GM21360 (cell line): Measurements from ENCODE around the gene SLC4A3.
"Not testable (repeated sequence)": the region's sequence is repeated elsewhere in the genome, so short reads cannot be mapped to it uniquely, and the experiment has no call there.

Source experiments
- ATAC-seq: cut with Tn5 transposase; IDR thresholded peaks from one replicate; pipeline ENCODE4 v1.9.1; 2021; ENCODE audit warnings: mild to moderate bottlenecking, moderate library complexity; ENCODE audit not compliant: unreplicated experiment

The SLC4A3 gene

DNA sequence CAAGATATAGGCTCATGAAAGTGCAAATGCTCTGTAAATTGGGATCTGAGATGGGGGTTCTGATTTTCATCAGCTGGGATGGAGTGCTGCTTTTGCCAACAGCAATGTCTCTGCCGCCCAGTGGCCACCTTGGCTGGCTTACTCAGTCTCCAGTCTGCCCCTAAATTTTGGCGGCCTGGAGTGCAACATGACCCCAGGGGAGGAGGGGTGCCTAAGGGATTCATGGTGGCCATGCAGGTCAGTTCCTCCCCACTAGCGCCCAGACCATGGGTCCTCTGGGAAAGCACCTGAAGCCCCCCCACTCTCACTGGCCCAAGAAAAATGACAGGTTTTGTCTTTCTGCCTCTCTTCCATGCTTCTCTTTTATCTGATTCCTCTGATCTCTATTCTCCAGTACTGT, 45.0 kb downstream of the SLC4A3 start:
- no peak for ATAC-seq

- no peak for ATAC-seq
Measured at GRCh38 chr2:219675221-219675620, 47.8 kb downstream of the SLC4A3 start.

- no peak for ATAC-seq
Measured at GRCh38 chr2:219676586-219676985, 49.2 kb downstream of the SLC4A3 start.

DNA sequence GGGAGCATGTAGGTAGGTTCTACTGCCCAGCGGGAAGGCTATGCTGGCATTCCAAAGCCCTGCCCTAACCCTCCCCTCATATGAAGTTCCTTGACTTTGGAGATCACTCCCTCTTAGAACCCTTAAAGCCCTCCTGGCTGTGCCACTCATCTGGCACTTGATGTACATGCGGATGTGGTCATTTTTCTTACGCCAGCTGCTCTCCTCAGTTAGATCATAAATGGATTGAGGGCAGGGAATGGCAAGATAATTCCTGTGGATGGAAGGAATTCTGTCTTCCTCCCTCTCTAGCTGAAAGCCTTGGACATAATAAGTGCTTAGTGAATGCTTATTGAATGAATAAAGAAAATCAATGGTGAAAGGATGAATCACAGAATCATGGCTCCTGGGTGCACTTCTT, 51.6 kb downstream of the SLC4A3 start:
- ATAC-seq, result no peak

- ATAC-seq, result no peak
Measured at GRCh38 chr2:219679571-219679970, 52.1 kb downstream of the SLC4A3 start.

- no peak for ATAC-seq
Measured at GRCh38 chr2:219680958-219681693, 53.7 kb downstream of the SLC4A3 start.

GRCh38 chr2:219681694-219682300, 54.4 kb downstream of the SLC4A3 start:
- ATAC-seq, result no peak

GRCh38 chr2:219683474-219683873, 56.0 kb downstream of the SLC4A3 start:
- ATAC-seq, result not testable (repeated sequence)

DNA sequence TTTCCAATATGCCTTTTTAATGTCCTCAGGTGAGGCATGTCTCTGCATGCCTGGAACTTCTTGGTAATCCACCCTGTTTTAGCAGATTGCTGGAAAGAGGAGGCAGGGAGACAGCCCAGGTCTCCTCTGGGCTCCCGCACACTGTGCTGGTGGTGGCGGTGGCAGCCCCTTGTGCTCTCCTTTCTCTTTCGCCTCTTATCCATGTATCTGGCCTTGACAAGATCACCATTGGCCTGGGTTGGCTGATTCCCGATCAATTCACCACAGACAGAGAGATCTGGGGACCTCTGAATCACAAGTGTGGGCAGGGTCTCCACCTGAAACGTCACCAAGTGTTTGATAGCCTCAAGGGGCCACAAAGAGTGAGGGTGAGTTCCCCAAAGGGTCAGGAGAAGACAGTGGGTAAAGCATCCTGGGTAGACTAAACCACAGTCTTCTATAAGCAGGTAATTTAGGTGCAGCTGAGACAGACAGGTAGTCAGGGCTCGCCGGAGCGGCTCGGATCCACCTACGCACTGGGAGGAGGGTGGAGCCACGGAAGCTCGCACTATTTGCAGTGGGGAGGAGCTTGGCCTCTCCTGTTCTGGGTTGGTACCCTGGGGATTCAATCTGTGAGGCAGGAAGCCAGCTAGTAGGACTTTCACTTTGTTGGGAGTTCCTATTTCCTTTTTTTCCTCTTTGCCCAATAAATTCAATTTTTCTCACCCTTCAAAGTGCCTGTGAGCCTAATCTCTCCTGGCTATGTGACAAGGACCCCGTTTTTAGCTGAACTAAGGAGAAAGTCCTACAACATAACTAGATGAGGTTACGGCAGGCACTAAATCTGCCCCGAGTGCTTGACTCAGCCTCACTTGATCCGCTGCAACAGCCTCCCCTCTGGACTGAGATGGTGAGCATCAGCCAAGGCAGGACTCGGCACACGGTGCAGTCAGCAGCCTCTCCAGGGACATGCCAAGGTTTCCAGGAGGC, 57.6 kb downstream of the SLC4A3 start:
- ATAC-seq, result peak; percentile 99

DNA sequence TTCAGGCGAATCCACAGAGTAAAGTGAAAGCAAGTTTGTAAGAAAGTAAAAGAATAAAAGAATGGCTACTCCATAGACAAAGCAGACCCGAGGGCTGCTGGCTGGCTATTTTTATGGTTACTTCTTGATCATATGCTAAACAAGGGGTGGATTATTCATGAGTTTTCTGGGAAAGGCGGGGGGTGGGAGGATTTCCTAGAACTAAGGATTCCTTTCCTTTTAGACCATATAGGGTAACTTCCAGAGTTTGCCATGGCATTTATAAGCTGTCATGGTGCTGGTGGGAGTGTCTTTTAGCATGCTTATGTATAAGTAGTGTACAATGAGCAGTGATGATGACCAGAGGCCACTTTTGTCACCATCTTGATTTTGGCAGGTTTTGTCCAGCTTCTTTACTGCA, 59.8 kb downstream of the SLC4A3 start:
- no peak for ATAC-seq

GRCh38 chr2:219687882-219688559, 60.6 kb downstream of the SLC4A3 start:
- no peak for ATAC-seq

- ATAC-seq, result no peak
Measured at GRCh38 chr2:219688560-219689445, 61.4 kb downstream of the SLC4A3 start.

DNA sequence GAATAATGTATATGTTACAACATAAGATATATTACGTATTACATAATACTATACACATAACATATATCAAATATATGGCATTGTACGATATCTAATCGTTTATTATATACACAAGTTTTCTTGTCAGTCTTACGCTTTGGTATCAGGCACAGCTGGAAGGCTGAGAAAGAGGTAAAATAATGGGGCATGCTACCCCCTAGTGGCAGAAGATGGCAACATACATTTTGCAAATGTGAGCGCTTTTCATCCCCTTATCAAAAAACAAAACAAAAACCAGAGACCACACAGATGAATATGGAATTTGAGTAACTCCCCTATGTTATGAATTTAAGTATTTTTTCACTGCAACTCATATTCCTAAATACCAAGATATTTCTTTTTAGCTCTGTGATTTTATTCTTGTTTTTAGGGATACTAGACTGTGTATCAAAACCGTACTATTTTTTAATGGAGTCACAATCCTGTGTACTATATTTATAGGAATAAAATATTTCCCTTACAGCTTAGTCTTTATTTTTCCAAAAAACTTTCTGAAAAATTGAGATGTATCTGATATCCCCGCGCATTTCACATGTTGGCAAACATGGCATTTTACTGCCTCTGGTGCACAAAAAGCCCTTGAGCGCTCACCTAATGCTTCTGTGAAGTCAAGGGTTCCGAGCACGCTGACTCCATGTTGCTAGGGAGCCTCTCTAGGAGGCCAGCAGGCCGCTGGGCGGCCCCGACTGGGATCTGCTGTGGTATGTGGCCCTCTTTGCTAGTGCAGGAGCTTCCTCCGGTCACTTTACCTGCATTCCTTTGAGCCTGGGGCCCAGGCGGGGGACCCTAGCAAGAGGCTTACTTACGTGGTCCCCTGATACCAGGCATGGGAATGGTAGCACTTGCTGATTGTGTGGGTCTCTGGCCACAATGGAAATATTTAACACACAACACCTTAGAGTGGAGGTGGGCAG, 62.5 kb downstream of the SLC4A3 start:
- ATAC-seq, result no peak

GRCh38 chr2:219691571-219691970, 64.1 kb downstream of the SLC4A3 start:
- no peak for ATAC-seq
